Activated B cell treated with CpG ODN at 0.5 μM for 24 hours (primary cell): Measurements from ENCODE around the gene MAP1LC3B2. TPM values are rescaled to one million over a fixed set of nuclear protein-coding genes. Genes with fewer than 3 reads are reported as not detected.

Experiments
- ATAC-seq: fragments of 200-7000 bp; cut with Tn5 transposase; one replicate; pipeline ENCODE4 v1.10.0; 2021; ENCODE audit warnings: low read depth, mild to moderate bottlenecking, moderate library complexity
- CTCF ChIA-PET: fragments of 350-600 bp; sonication (Branson Sonifier 250); formaldehyde crosslinking; loops from one replicate; lab custom pipeline; 2021; ENCODE audit warnings: antibody characterized with exemption; lab: Charles Lee
- POLR2A ChIA-PET: fragments of 350-600 bp; sonication (Branson Sonifier 250); formaldehyde crosslinking; loops from one replicate; lab custom pipeline; 2021; ENCODE audit warnings: antibody characterized with exemption; lab: Charles Lee
- DNase-seq: peaks from one replicate; pipeline ENCODE4 v3.0.0; 2022
- H3K27ac Mint-ChIP-seq: one replicate; pipeline ENCODE4 v1.8.0; 2020; ENCODE audit warnings: mixed read lengths
- H3K27me3 Mint-ChIP-seq: one replicate; pipeline ENCODE4 v1.8.0; 2021; ENCODE audit warnings: mixed read lengths
- H3K36me3 Mint-ChIP-seq: one replicate; pipeline ENCODE4 v1.8.0; 2021; ENCODE audit warnings: low read depth, mixed read lengths
- H3K4me1 Mint-ChIP-seq: one replicate; pipeline ENCODE4 v1.8.0; 2021; ENCODE audit warnings: mixed read lengths
- H3K4me3 Mint-ChIP-seq: one replicate; pipeline ENCODE4 v1.8.0; 2020; ENCODE audit warnings: mild to moderate bottlenecking, mixed read lengths
- H3K9me3 Mint-ChIP-seq: one replicate; pipeline ENCODE4 v1.8.0; 2020; ENCODE audit warnings: mixed read lengths
- intact Hi-C: fragments of 100-400 bp; cut with micrococcal nuclease; formaldehyde crosslinking; loops from one replicate; pipeline ENCODE4 v1.15.1; 2024
- total RNA-seq: library from RNA; stranded (reverse); gene quantifications from 2 replicates; pipeline ENCODE4 v1.2.3, GENCODE V29; 2022
- TF ChIP-seq, protein P1 (sequence below): fragments of 200-600 bp; IDR thresholded peaks from one replicate; pipeline ENCODE4 v1.8.0; 2022; ENCODE audit warnings: antibody characterized with exemption, mild to moderate bottlenecking

The MAP1LC3B2 gene
- total RNA-seq, 1 donor from 2014 or later, result 1.9 TPM

DNA sequence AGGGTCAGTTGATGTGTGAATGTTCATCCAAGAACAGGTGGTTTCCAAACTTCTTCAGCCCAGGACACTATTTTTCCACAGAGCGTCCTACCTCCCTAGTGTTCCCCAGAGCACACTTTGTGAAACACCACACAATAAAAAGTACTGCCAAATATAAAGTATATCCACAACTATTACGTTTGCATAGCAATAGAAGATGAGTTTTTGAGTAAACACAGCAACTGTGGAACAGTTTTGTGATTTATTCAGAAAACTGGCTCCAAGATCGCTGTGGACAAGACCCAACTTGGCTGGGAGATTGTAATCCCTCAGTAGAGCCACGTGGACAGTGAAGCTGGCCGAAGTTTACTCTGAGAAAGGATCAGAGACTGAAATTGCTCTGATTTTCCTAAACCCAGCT is 14.5 kb upstream of the MAP1LC3B2 start:
- intact Hi-C loops, result no loop called here
- TF ChIP-seq, protein P1, sequence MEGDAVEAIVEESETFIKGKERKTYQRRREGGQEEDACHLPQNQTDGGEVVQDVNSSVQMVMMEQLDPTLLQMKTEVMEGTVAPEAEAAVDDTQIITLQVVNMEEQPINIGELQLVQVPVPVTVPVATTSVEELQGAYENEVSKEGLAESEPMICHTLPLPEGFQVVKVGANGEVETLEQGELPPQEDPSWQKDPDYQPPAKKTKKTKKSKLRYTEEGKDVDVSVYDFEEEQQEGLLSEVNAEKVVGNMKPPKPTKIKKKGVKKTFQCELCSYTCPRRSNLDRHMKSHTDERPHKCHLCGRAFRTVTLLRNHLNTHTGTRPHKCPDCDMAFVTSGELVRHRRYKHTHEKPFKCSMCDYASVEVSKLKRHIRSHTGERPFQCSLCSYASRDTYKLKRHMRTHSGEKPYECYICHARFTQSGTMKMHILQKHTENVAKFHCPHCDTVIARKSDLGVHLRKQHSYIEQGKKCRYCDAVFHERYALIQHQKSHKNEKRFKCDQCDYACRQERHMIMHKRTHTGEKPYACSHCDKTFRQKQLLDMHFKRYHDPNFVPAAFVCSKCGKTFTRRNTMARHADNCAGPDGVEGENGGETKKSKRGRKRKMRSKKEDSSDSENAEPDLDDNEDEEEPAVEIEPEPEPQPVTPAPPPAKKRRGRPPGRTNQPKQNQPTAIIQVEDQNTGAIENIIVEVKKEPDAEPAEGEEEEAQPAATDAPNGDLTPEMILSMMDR, result no peak
- no peaks in the 10 kb centered on the region for H3K36me3 Mint-ChIP-seq
- no peak overlapping the region for H3K4me3 Mint-ChIP-seq
- ChIA-PET POLR2A (interaction anchor here (0.6 to 2.0 kb wide), 4 partner anchors 12 to 262 kb away, joined by 3 to 11 read pairs (median 6); partner anchors contain the start of gene MAP1LC3B2), CTCF (no interaction called here)
- H3K4me1 Mint-ChIP-seq, result peaks cover 25% of the 10 kb centered on the region
- no peak for DNase-seq
- no peaks in the 10 kb centered on the region for H3K27me3 Mint-ChIP-seq
- H3K27ac Mint-ChIP-seq, result no peak overlapping the region
- H3K9me3 Mint-ChIP-seq, result peaks cover 2% of the 10 kb centered on the region
- no peak for ATAC-seq

GRCh38 chr12:116545144-116545543 is 14.0 kb upstream of the MAP1LC3B2 start:
- intact Hi-C loops, result no loop called here
- DNase-seq (no peak), ATAC-seq (no peak)
- no peaks in the 10 kb centered on the region for H3K36me3 Mint-ChIP-seq
- ChIA-PET POLR2A (interaction anchor here (0.6 to 2.0 kb wide), 4 partner anchors 12 to 263 kb away, joined by 3 to 11 read pairs (median 6); partner anchors contain the start of gene MAP1LC3B2), CTCF (no interaction called here)
- H3K4me3 Mint-ChIP-seq, result no peak overlapping the region
- TF ChIP-seq, protein P1, result no peak
- H3K27me3 Mint-ChIP-seq, result no peaks in the 10 kb centered on the region
- H3K9me3 Mint-ChIP-seq, result peaks cover 2% of the 10 kb centered on the region
- peaks cover 21% of the 10 kb centered on the region for H3K4me1 Mint-ChIP-seq
- H3K27ac Mint-ChIP-seq, result no peak overlapping the region

- no peaks in the 10 kb centered on the region for H3K27me3 Mint-ChIP-seq
- TF ChIP-seq, protein P1, result no peak
- CTCF ChIA-PET, result no interaction called here
- no peak for DNase-seq
- no peak overlapping the region for H3K27ac Mint-ChIP-seq
- no peak for ATAC-seq
- no peaks in the 10 kb centered on the region for H3K9me3 Mint-ChIP-seq
- H3K4me1 Mint-ChIP-seq, result peaks cover 17% of the 10 kb centered on the region
- no peaks in the 10 kb centered on the region for H3K36me3 Mint-ChIP-seq
- POLR2A ChIA-PET, result interaction anchor here (0.6 to 2.0 kb wide), 2 partner anchors 13 to 39 kb away, joined by 3 to 11 read pairs; partner anchors contain the start of gene MAP1LC3B2
- intact Hi-C loops, result no loop called here
- no peak overlapping the region for H3K4me3 Mint-ChIP-seq
Measured at GRCh38 chr12:116545936-116546335, 13.2 kb upstream of the MAP1LC3B2 start.

DNA sequence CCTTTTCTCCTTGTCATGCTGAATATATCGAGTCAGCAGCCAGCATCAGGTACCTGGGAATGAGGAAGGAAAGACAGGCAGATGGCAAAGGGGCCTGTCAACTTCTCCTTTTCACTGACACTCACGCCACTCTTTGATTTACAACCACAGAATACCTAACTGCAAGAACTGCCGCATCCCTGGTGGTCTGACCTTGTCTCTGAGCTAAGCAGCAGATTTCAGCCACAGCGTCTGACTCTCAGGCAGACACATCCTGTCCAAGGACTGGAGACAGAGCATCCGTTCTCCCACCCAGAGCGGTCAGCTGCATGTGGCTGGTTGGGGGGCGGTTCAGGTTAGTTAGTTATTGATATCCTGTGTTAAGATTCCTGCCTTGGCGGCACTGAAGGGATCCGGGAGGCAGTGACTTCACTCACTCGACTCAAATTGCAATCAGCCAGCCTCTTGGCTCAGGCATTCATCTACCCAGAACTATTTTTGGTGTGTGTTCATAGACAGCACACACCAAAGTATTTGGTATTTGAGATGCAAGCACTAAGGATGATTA is 11.2 kb upstream of the MAP1LC3B2 start:
- TF ChIP-seq, protein P1, result no peak
- intact Hi-C loops, result loop anchor here (1.0 kb wide), 2 partner anchors 10 to 11 kb away; partner anchors contain the start of gene MAP1LC3B2
- ATAC-seq (peak; percentile 76), DNase-seq (peak; percentile 30)
- H3K36me3 Mint-ChIP-seq, result no peaks in the 10 kb centered on the region
- no peaks in the 10 kb centered on the region for H3K9me3 Mint-ChIP-seq
- H3K27me3 Mint-ChIP-seq, result no peaks in the 10 kb centered on the region
- H3K4me1 Mint-ChIP-seq, result peaks cover 17% of the 10 kb centered on the region
- ChIA-PET POLR2A (interaction anchor here (1.5 to 1.8 kb wide), 3 partner anchors 9 to 14 kb away, joined by 6 to 28 read pairs (median 7); partner anchors contain the start of gene MAP1LC3B2), CTCF (interaction anchor here (0.7 to 1.6 kb wide), 3 partner anchors 11 to 428 kb away, joined by 3 to 6 read pairs (median 3); partner anchors contain the start of gene MAP1LC3B2)
- peak overlapping the region; percentile 57 for H3K27ac Mint-ChIP-seq
- H3K4me3 Mint-ChIP-seq, result peak overlapping the region; percentile 42

DNA sequence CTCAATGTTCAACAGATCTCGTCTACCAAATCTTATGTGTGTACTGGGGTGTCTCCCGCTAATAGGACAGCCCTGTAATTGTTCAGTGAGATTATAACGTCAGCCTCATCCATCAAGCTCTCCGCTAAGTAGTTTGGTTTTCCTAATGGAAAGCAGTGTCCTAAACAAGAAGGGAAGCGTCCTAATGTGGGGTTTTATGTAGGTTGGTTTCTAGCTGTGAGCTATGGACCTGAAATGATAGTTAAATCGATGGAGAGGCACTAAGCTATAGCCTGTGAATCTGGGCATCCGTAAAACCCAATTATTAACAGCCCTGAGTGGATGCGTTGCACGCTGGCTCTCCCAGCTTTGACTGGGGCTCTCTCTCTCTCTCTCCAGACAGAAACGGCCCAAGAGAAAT is 9.2 kb upstream of the MAP1LC3B2 start:
- intact Hi-C loops, result no loop called here
- ChIA-PET POLR2A (interaction anchor here (0.6 to 1.3 kb wide), 2 partner anchors 9 to 88 kb away, joined by 3 to 5 read pairs; partner anchors contain the start of gene MAP1LC3B2), CTCF (no interaction called here)
- DNase-seq, result no peak
- no peaks in the 10 kb centered on the region for H3K9me3 Mint-ChIP-seq
- H3K36me3 Mint-ChIP-seq, result no peaks in the 10 kb centered on the region
- H3K4me3 Mint-ChIP-seq, result no peak overlapping the region
- TF ChIP-seq, protein P1, result no peak
- peaks cover 19% of the 10 kb centered on the region for H3K4me1 Mint-ChIP-seq
- H3K27me3 Mint-ChIP-seq, result no peaks in the 10 kb centered on the region
- H3K27ac Mint-ChIP-seq, result no peak overlapping the region
- no peak for ATAC-seq
